G401 (cell line): ENCODE results near the gene KNDC1. TPM values are rescaled to one million over a fixed set of nuclear protein-coding genes. Genes with fewer than 3 reads are reported as not detected.
A peak's percentile ranks its signal among the peaks of the same experiment; 100 is the strongest.

Experiments
- DNase-seq: peaks from one replicate; pipeline ENCODE4 v3.0.0-alpha.2; 2015; ENCODE audit warnings: low spot score
- in situ Hi-C: cut with HindIII; loops from 2 replicates; pipeline ENCODE4 v1.10.0; 2016; ENCODE audit warnings: low sequenced_read_pairs, mixed read lengths
- total RNA-seq: library from RNA; depleted of rRNA; stranded (reverse); fragments of >200 nt; shearing (Covaris generic); gene quantifications from 2 replicates; pipeline ENCODE4 v1.2.3, GENCODE V29; 2014

KNDC1 gene
- total RNA-seq, 1 experiment from 2014 or later = 0.47 TPM

GRCh38 chr10:133123746-133124356 lies 36.2 kb upstream of the KNDC1 start:
- in situ Hi-C loops = no loop called here
- DNase-seq = no peak

GRCh38 chr10:133124357-133125211 lies 35.4 kb upstream of the KNDC1 start:
- in situ Hi-C loops = no loop called here

GRCh38 chr10:133125901-133126300 lies 34.1 kb upstream of the KNDC1 start:
- no peak for DNase-seq
- in situ Hi-C loops = no loop called here

More at GRCh38 chr10:133124357-133125211, 35.4 kb upstream of the KNDC1 start:
- DNase-seq = peak; percentile 36

GRCh38 chr10:133126431-133127290 lies 33.4 kb upstream of the KNDC1 start:
- in situ Hi-C loops = no loop called here
- no peak for DNase-seq

GRCh38 chr10:133127291-133128125 lies 32.5 kb upstream of the KNDC1 start:
- no peak for DNase-seq
- in situ Hi-C loops = no loop called here

- DNase-seq = no peak
- in situ Hi-C loops = no loop called here
Observed at GRCh38 chr10:133128126-133129070, 31.6 kb upstream of the KNDC1 start.

GRCh38 chr10:133129071-133129858 lies 30.8 kb upstream of the KNDC1 start:
- DNase-seq = no peak
- in situ Hi-C loops = no loop called here

- in situ Hi-C loops = no loop called here
- no peak for DNase-seq
Observed at GRCh38 chr10:133129859-133130495, 30.0 kb upstream of the KNDC1 start.

- in situ Hi-C loops = no loop called here
- DNase-seq = no peak
Observed at GRCh38 chr10:133130602-133131001, 29.4 kb upstream of the KNDC1 start.

- no peak for DNase-seq
- in situ Hi-C loops = no loop called here
Observed at GRCh38 chr10:133131053-133131452, 29.0 kb upstream of the KNDC1 start.

GRCh38 chr10:133131734-133132472 lies 28.1 kb upstream of the KNDC1 start:
- in situ Hi-C loops = no loop called here

GRCh38 chr10:133132473-133133291 lies 27.3 kb upstream of the KNDC1 start:
- in situ Hi-C loops = no loop called here
- DNase-seq = no peak

More at GRCh38 chr10:133131734-133132472, 28.1 kb upstream of the KNDC1 start:
- no peak for DNase-seq

GRCh38 chr10:133133471-133134231 lies 26.4 kb upstream of the KNDC1 start:
- DNase-seq = no peak
- in situ Hi-C loops = no loop called here

GRCh38 chr10:133134411-133135115 lies 25.5 kb upstream of the KNDC1 start:
- in situ Hi-C loops = no loop called here

More at GRCh38 chr10:133134411-133135115, 25.5 kb upstream of the KNDC1 start:
- no peak for DNase-seq
